SK-N-SH (cell line): ENCODE measurements around the gene DNAH1. TPM values are rescaled to one million over a fixed set of nuclear protein-coding genes. Genes with fewer than 3 reads are reported as not detected.

ENCODE experiments used
- CTCF ChIA-PET: fragments of 300-600, 350-600 bp; formaldehyde crosslinking; extraction: SDS; loops from one replicate; lab custom pipeline; 2021; lab: Yijun Ruan, JAX
- POLR2A ChIA-PET: fragments of 350-600 bp; sonication (Branson Sonifier 250); formaldehyde crosslinking; extraction: SDS; loops from one replicate; lab custom pipeline; 2020; ENCODE audit warnings: antibody characterized with exemption, inconsistent platforms; lab: Yijun Ruan, JAX
- DNase-seq: peaks from one replicate; pipeline ENCODE4 v3.0.0; 2012
- H2AFZ ChIP-seq: fragments of 200-600 bp; sonication (generic); 2 replicates; pipeline ENCODE4 v1.8.1; 2016; ENCODE audit warnings: antibody characterized with exemption, mild to moderate bottlenecking, low read depth
- H3F3A ChIP-seq: fragments of 200-600 bp; sonication (generic); replicated peaks from 2 replicates; pipeline ENCODE3; 2016; ENCODE audit warnings: antibody characterized with exemption, mild to moderate bottlenecking; ENCODE audit not compliant: insufficient read depth
- H3K27ac ChIP-seq, 2 experiments: fragments of 200-500 bp in 1 of 2; fragments of 200-600 bp in 1 of 2; sonication (Bioruptor generic) in 1 of 2; sonication (generic), shearing (Covaris generic) in 1 of 2; 2 replicates each; pipeline versions ENCODE4 v1.5.1 to v1.6.1; 2014 to 2016; ENCODE audit warnings: low read depth in 2 of 2, inconsistent platforms in 1 of 2, low read length in 1 of 2, mild to moderate bottlenecking in 1 of 2, mixed read lengths in 1 of 2
- H3K27me3 ChIP-seq: fragments of 200-600 bp; sonication (generic), shearing (Covaris generic); 2 replicates; pipeline ENCODE4 v1.6.1; 2016; ENCODE audit warnings: mixed run types; ENCODE audit not compliant: insufficient read depth
- H3K36me3 ChIP-seq, 2 experiments: fragments of 200-500 bp in 1 of 2; fragments of 200-600 bp in 1 of 2; sonication (Bioruptor generic) in 1 of 2; sonication (generic) in 1 of 2; replicated peaks in 1 of 2; 2 replicates each; pipeline versions ENCODE3 to v1.5.1; 2014 to 2016; ENCODE audit warnings: low read length in 1 of 2, mild to moderate bottlenecking in 1 of 2; ENCODE audit not compliant: insufficient read depth in 2 of 2, control insufficient read depth in 1 of 2
- H3K4me1 ChIP-seq, 2 experiments: fragments of 200-500 bp in 1 of 2; fragments of 200-600 bp in 1 of 2; sonication (Bioruptor generic) in 1 of 2; sonication (generic), shearing (Covaris generic) in 1 of 2; 2 replicates each; pipeline versions ENCODE4 v1.5.1 to v1.6.1; 2014 to 2016; ENCODE audit warnings: low read depth in 1 of 2, low read length in 1 of 2, mixed run types in 1 of 2; ENCODE audit not compliant: insufficient read depth in 2 of 2, control insufficient read depth in 1 of 2
- H3K4me2 ChIP-seq: fragments of 200-600 bp; sonication (generic), shearing (Covaris generic); 2 replicates; pipeline ENCODE4 v1.6.1; 2017; ENCODE audit warnings: mixed run types
- H3K4me3 ChIP-seq, 2 experiments: fragments of 200-500 bp in 1 of 2; fragments of 200-600 bp in 1 of 2; sonication (Bioruptor generic) in 1 of 2; sonication (generic), shearing (Covaris generic) in 1 of 2; 2 replicates each; pipeline versions ENCODE4 v1.5.1 to v1.8.1; 2014 to 2016; ENCODE audit warnings: low read depth in 2 of 2, inconsistent platforms in 1 of 2, low read length in 1 of 2, mild to moderate bottlenecking in 1 of 2, mixed read lengths in 1 of 2, moderate library complexity in 1 of 2
- H3K79me2 ChIP-seq: fragments of 200-600 bp; sonication (generic); 2 replicates; pipeline ENCODE4 v1.8.1; 2017; ENCODE audit warnings: mild to moderate bottlenecking; ENCODE audit not compliant: insufficient read depth
- H3K9ac ChIP-seq: fragments of 200-600 bp; sonication (generic); 2 replicates; pipeline ENCODE4 v1.6.1; 2017; ENCODE audit warnings: mixed run types
- H3K9me2 ChIP-seq: fragments of 200-600 bp; sonication (generic); 2 replicates; pipeline ENCODE4 v1.6.1; 2017; ENCODE audit warnings: mixed run types
- H3K9me3 ChIP-seq: fragments of 200-600 bp; sonication (generic); 2 replicates; pipeline ENCODE4 v1.6.1; 2017; ENCODE audit warnings: mixed run types, mild to moderate bottlenecking, moderate library complexity
- H4K20me1 ChIP-seq: fragments of 200-600 bp; sonication (generic); 2 replicates; pipeline ENCODE4 v1.6.1; 2017; ENCODE audit warnings: mild to moderate bottlenecking, mixed run types; ENCODE audit not compliant: insufficient read depth
- EP300 ChIP-seq, 2 experiments: IDR thresholded peaks; 2 replicates each; pipeline versions ENCODE4 v1.4.0 to v1.6.1; 2012; ENCODE audit warnings: borderline replicate concordance in 1 of 2, low read depth in 1 of 2, low read length in 1 of 2
- EZH2phosphoT487 ChIP-seq: fragments of 200-600 bp; sonication (generic); IDR thresholded peaks from 2 replicates; pipeline ENCODE4 v1.6.1; 2017; ENCODE audit warnings: low read depth, mixed run types, mild to moderate bottlenecking, antibody characterized with exemption, moderate library complexity, borderline replicate concordance
- FOXJ3 ChIP-seq: sonication (generic); formaldehyde crosslinking; IDR thresholded peaks from 2 replicates; pipeline ENCODE4 v1.5.1; 2020; ENCODE audit warnings: mild to moderate bottlenecking, missing genetic modification reagents
- FOXM1 ChIP-seq: IDR thresholded peaks from 2 replicates; pipeline ENCODE4 v1.4.0; 2012; ENCODE audit warnings: low read depth, mild to moderate bottlenecking
- GATA2 ChIP-seq: sonication (generic); formaldehyde crosslinking; IDR thresholded peaks from 2 replicates; pipeline ENCODE4 v1.5.0; 2020; ENCODE audit warnings: mild to moderate bottlenecking, missing genetic modification reagents
- MEF2A ChIP-seq: IDR thresholded peaks from 2 replicates; pipeline ENCODE4 v1.4.0; 2012; ENCODE audit warnings: low read depth, borderline replicate concordance
- NFIC ChIP-seq: IDR thresholded peaks from 2 replicates; pipeline ENCODE4 v1.4.0; 2012; ENCODE audit warnings: borderline replicate concordance
- RCOR1 ChIP-seq: fragments of 150-350 bp; IDR thresholded peaks from 2 replicates; pipeline ENCODE4 v1.6.1; 2017; ENCODE audit warnings: antibody characterized with exemption, low read length
- RFX5 ChIP-seq: IDR thresholded peaks from 2 replicates; pipeline ENCODE4 v1.6.1; 2012; ENCODE audit warnings: mild to moderate bottlenecking, improper control_type of control experiment, low read length
- SIN3A ChIP-seq: IDR thresholded peaks from 2 replicates; pipeline ENCODE4 v1.6.1; 2012; ENCODE audit warnings: low read depth, mild to moderate bottlenecking, low read length, moderate library complexity, borderline replicate concordance
- TAF1 ChIP-seq: IDR thresholded peaks from 2 replicates; pipeline ENCODE4 v1.6.1; 2012; ENCODE audit warnings: low read depth, mild to moderate bottlenecking, low read length, moderate library complexity, borderline replicate concordance
- TEAD4 ChIP-seq: IDR thresholded peaks from 2 replicates; pipeline ENCODE4 v1.4.0; 2012; ENCODE audit warnings: mild to moderate bottlenecking, borderline replicate concordance; ENCODE audit not compliant: insufficient read depth
- polyA plus RNA-seq, 3 experiments: library from polyadenylated mRNA; depleted of rRNA; stranded (reverse); fragments of >200 nt; gene quantifications; 2 replicates each; pipeline ENCODE4 v1.2.3, GENCODE V29; 2012
- TF ChIP-seq, protein P1 (sequence below): IDR thresholded peaks from 2 replicates; pipeline ENCODE4 v1.4.0; 2012; ENCODE audit warnings: low read depth, borderline replicate concordance
- TF ChIP-seq, protein P2 (sequence below): fragments of 150-350 bp; IDR thresholded peaks from 2 replicates; pipeline ENCODE4 v1.6.1; 2017; ENCODE audit warnings: antibody characterized with exemption, low read length, low read depth, borderline replicate concordance
- TF ChIP-seq, protein P3 (sequence below): fragments of 200-600 bp; sonication (generic); IDR thresholded peaks from 2 replicates; pipeline ENCODE4 v1.6.1; 2017; ENCODE audit warnings: antibody characterized with exemption, mild to moderate bottlenecking, moderate library complexity

DNAH1 gene
- polyA plus RNA-seq, 1 of the 3 experiments (the other 2 are of a cell fraction) = 5.1 TPM

DNA sequence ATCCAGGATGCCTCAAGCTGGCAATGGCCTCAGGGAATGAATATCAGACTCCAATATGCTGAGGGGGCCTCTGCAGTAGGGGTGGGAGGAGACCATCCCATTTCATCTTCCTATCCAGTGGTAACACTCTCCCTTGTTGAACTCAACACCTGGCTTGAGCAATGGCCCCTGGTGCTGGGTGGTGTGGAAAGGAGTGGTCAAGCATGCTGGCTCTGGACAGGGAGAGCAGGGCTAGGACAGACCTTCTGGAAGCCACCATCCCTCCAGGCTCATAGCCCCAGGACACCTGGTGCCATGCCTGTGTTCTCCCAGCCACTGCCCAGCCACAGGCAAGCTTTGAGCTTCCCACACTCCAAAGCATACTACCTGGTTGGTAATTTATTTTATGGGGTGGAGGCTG, 9.6 kb downstream of the DNAH1 start:
- H2AFZ ChIP-seq = no peak overlapping the region
- H3K4me2 ChIP-seq = no peak overlapping the region
- POLR2A ChIA-PET = no interaction called here
- no peaks in the 10 kb centered on the region for H3K27me3 ChIP-seq
- H3K9me2 ChIP-seq = no peaks in the 10 kb centered on the region
- peaks cover 0 to 16% of the 10 kb centered on the region in 2 experiments; a peak in 1 of 4 replicates for H3K4me1 ChIP-seq
- TF ChIP-seq MEF2A (no peak), TEAD4 (no peak), NFIC (no peak), RFX5 (no peak), EZH2phosphoT487 (no peak), GATA2 (CRISPR knock-in tag) (no peak), FOXJ3 (CRISPR knock-in tag) (no peak), SIN3A (no peak), EP300 (IDR thresholded peaks at IDR 0.05; ENCODE audit: borderline replicate concordance in 1 of 2, low read depth in 1 of 2, low read length in 1 of 2) (no peak), FOXM1 (no peak), TAF1 (no peak), RCOR1 (no peak)
- TF ChIP-seq, protein P1, sequence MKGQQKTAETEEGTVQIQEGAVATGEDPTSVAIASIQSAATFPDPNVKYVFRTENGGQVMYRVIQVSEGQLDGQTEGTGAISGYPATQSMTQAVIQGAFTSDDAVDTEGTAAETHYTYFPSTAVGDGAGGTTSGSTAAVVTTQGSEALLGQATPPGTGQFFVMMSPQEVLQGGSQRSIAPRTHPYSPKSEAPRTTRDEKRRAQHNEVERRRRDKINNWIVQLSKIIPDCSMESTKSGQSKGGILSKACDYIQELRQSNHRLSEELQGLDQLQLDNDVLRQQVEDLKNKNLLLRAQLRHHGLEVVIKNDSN = no peak
- TF ChIP-seq, protein P2, sequence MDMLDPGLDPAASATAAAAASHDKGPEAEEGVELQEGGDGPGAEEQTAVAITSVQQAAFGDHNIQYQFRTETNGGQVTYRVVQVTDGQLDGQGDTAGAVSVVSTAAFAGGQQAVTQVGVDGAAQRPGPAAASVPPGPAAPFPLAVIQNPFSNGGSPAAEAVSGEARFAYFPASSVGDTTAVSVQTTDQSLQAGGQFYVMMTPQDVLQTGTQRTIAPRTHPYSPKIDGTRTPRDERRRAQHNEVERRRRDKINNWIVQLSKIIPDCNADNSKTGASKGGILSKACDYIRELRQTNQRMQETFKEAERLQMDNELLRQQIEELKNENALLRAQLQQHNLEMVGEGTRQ = no peak
- TF ChIP-seq, protein P3, sequence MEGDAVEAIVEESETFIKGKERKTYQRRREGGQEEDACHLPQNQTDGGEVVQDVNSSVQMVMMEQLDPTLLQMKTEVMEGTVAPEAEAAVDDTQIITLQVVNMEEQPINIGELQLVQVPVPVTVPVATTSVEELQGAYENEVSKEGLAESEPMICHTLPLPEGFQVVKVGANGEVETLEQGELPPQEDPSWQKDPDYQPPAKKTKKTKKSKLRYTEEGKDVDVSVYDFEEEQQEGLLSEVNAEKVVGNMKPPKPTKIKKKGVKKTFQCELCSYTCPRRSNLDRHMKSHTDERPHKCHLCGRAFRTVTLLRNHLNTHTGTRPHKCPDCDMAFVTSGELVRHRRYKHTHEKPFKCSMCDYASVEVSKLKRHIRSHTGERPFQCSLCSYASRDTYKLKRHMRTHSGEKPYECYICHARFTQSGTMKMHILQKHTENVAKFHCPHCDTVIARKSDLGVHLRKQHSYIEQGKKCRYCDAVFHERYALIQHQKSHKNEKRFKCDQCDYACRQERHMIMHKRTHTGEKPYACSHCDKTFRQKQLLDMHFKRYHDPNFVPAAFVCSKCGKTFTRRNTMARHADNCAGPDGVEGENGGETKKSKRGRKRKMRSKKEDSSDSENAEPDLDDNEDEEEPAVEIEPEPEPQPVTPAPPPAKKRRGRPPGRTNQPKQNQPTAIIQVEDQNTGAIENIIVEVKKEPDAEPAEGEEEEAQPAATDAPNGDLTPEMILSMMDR = no peak
- no peaks in the 10 kb centered on the region for H3K79me2 ChIP-seq
- H3K9me3 ChIP-seq = no peaks in the 10 kb centered on the region
- H3K9ac ChIP-seq = no peak overlapping the region
- no peaks in the 10 kb centered on the region for H4K20me1 ChIP-seq
- H3K36me3 ChIP-seq = no peaks in the 10 kb centered on the region
- DNase-seq = no peak
- CTCF ChIA-PET = interaction anchor here (7.7 kb wide), 1 partner anchor 13 kb away, joined by 81 read pairs; no protein-coding TSS in a partner anchor
- no peaks in the 10 kb centered on the region for H3F3A ChIP-seq
- H3K4me3 ChIP-seq = no peak overlapping the region
- no peak overlapping the region for H3K27ac ChIP-seq
